ENCODE data around the gene DUS3L. TPM values are rescaled to one million over a fixed set of nuclear protein-coding genes. Genes with fewer than 3 reads are reported as not detected.
A peak's percentile ranks its signal among the peaks of the same experiment; 100 is the strongest.

Gene DUS3L
- 14.7 TPM for polyA plus RNA-seq (2013, experiment 1 of 2; ENCODE audit: insufficient read length)
- polyA plus RNA-seq (2013, experiment 2 of 2; ENCODE audit: insufficient read length) = 15.0 TPM

GRCh38 chr19:5790559-5791520 is at the start of gene DUS3L:
Gene DUS3L (minus strand): TSS chr19:5791163. CDS start chr19:5791141, 22 bp downstream.
- peak; percentile 98 for DNase-seq

- DNase-seq = no peak
Measured at GRCh38 chr19:5839065-5840017, 48.4 kb upstream of the DUS3L start, which contains the start of gene FUT6. Gene FUT6 (minus strand): TSS chr19:5839702. CDS start chr19:5832567, 7,135 bp downstream.

GRCh38 chr19:5838353-5839064 is 47.5 kb upstream of the DUS3L start:
- DNase-seq = no peak

GRCh38 chr19:5837761-5838352 is 46.9 kb upstream of the DUS3L start:
- no peak for DNase-seq

GRCh38 chr19:5832527-5833216 is 41.7 kb upstream of the DUS3L start:
- DNase-seq = no peak

- no peak for DNase-seq
Measured at GRCh38 chr19:5832061-5832460, 41.1 kb upstream of the DUS3L start.

GRCh38 chr19:5831159-5831558 is 40.2 kb upstream of the DUS3L start:
- DNase-seq = no peak

- DNase-seq = no peak
Measured at GRCh38 chr19:5829567-5830310, 38.8 kb upstream of the DUS3L start.

- DNase-seq = no peak
Measured at GRCh38 chr19:5828661-5829566, 38.0 kb upstream of the DUS3L start.

GRCh38 chr19:5827891-5828660 is 37.1 kb upstream of the DUS3L start:
- peak; percentile 90 for DNase-seq

GRCh38 chr19:5827342-5827890 is 36.5 kb upstream of the DUS3L start:
- no peak for DNase-seq

- DNase-seq = peak; percentile 52
Measured at GRCh38 chr19:5826531-5827341, 35.8 kb upstream of the DUS3L start.

GRCh38 chr19:5825178-5825577 is 34.2 kb upstream of the DUS3L start:
- no peak for DNase-seq

GRCh38 chr19:5824751-5825150 is 33.8 kb upstream of the DUS3L start:
- no peak for DNase-seq

GRCh38 chr19:5823579-5824281 is 32.8 kb upstream of the DUS3L start:
- no peak for DNase-seq

- DNase-seq = no peak
Measured at GRCh38 chr19:5822181-5822844, 31.4 kb upstream of the DUS3L start.

All from fibroblast of skin of scalp (primary cell).